Right kidney (tissue), 9 donors: Measurements from ENCODE around the gene TAAR8.
"Not testable (repeated sequence)": the region's sequence is repeated elsewhere in the genome, so short reads cannot be mapped to it uniquely, and the experiment has no call there.

Experiments
- DNase-seq: peaks from one replicate; pipeline ENCODE4 v3.0.0-alpha.2; 2016
- long read RNA-seq, 8 donors: transcript quantifications; one replicate each; lab custom pipeline, GENCODE V29; 2026

The TAAR8 gene
- long read RNA-seq, donor 1, result 0 reads
- long read RNA-seq, donor 2, result 0 reads
- long read RNA-seq, donor 3, result 0 reads
- long read RNA-seq, donor 4, result 0 reads
- long read RNA-seq, donor 5, result 0 reads
- long read RNA-seq, donor 6, result 0 reads
- long read RNA-seq, donor 7, result 0 reads
- long read RNA-seq, donor 8, result 0 reads

GRCh38 chr6:132552372-132552771 is at the start of gene TAAR8:
Gene TAAR8, plus strand, starts transcription at chr6:132552672. Its CDS starts 21 bp downstream, at chr6:132552693.
- no peak for DNase-seq

- DNase-seq, result no peak
These were observed 47.7 kb upstream of the TAAR8 start for GRCh38 chr6:132504757-132505156.

GRCh38 chr6:132505158-132505557 is 47.3 kb upstream of the TAAR8 start:
- no peak for DNase-seq

GRCh38 chr6:132506461-132506860 is 46.0 kb upstream of the TAAR8 start:
- no peak for DNase-seq

- no peak for DNase-seq
These were observed 45.3 kb upstream of the TAAR8 start for GRCh38 chr6:132506869-132507808.

- DNase-seq, result no peak
These were observed 41.2 kb upstream of the TAAR8 start for GRCh38 chr6:132511210-132511830.

GRCh38 chr6:132511831-132512220 is 40.6 kb upstream of the TAAR8 start:
- DNase-seq, result no peak

- no peak for DNase-seq
These were observed 40.2 kb upstream of the TAAR8 start for GRCh38 chr6:132512342-132512637.

- peak; percentile 99 for DNase-seq
These were observed 39.5 kb upstream of the TAAR8 start, which contains the start of gene STX7 for GRCh38 chr6:132512638-132513632. Gene STX7, minus strand, starts transcription at chr6:132513116. Its CDS starts 9,586 bp downstream, at chr6:132503530.

GRCh38 chr6:132513831-132514545 is 38.5 kb upstream of the TAAR8 start:
- DNase-seq, result no peak

- DNase-seq, result no peak
These were observed 37.1 kb upstream of the TAAR8 start for GRCh38 chr6:132515386-132515785.

- no peak for DNase-seq
These were observed 31.5 kb upstream of the TAAR8 start for GRCh38 chr6:132520953-132521352.

- no peak for DNase-seq
These were observed 27.8 kb upstream of the TAAR8 start for GRCh38 chr6:132524646-132525045.

GRCh38 chr6:132525866-132526265 is 26.6 kb upstream of the TAAR8 start:
- no peak for DNase-seq

GRCh38 chr6:132526461-132526860 is 26.0 kb upstream of the TAAR8 start:
- no peak for DNase-seq

- no peak for DNase-seq
These were observed 24.7 kb upstream of the TAAR8 start for GRCh38 chr6:132527791-132528190.

- DNase-seq, result peak; percentile 63
These were observed 22.0 kb upstream of the TAAR8 start for GRCh38 chr6:132530293-132530974.

GRCh38 chr6:132534546-132534945 is 17.9 kb upstream of the TAAR8 start:
- DNase-seq, result not testable (repeated sequence)

- no peak for DNase-seq
These were observed 15.3 kb upstream of the TAAR8 start for GRCh38 chr6:132537145-132537544.

- DNase-seq, result no peak
These were observed 14.5 kb upstream of the TAAR8 start, which contains the start of gene TAAR9 for GRCh38 chr6:132537977-132538376. Gene TAAR9, plus strand, starts transcription at chr6:132538277. Its CDS starts 13 bp downstream, at chr6:132538290.

GRCh38 chr6:132544826-132545225 is 7.6 kb upstream of the TAAR8 start:
- DNase-seq, result no peak
